ENCODE results near the gene FBXO28.

DNA sequence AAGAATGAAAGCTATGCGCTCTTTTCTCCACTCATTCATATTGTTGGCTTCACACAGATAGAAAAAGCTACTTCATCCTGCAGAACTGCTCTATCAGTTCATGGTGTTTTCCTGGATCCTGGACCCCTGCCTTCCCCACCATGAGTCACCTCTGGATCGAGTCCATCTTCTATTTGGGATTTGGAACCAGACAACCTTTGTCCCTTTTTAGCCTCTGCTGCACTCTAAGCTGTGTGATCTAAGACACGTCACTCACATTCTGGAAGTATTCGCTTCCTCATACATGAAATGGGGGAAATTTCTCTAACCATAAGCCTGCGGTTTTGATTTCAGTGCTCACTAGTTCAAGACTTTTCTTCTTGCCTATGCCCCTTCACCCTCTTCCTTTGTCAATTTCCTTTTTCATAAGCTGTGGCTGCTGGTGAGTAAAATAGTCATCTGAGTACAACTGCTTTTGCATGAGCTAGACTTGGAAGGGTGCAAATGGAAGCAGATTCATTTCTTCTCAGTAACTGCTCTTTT lies 55.0 kb downstream of the FBXO28 start:
- TF ChIP-seq, protein P1, sequence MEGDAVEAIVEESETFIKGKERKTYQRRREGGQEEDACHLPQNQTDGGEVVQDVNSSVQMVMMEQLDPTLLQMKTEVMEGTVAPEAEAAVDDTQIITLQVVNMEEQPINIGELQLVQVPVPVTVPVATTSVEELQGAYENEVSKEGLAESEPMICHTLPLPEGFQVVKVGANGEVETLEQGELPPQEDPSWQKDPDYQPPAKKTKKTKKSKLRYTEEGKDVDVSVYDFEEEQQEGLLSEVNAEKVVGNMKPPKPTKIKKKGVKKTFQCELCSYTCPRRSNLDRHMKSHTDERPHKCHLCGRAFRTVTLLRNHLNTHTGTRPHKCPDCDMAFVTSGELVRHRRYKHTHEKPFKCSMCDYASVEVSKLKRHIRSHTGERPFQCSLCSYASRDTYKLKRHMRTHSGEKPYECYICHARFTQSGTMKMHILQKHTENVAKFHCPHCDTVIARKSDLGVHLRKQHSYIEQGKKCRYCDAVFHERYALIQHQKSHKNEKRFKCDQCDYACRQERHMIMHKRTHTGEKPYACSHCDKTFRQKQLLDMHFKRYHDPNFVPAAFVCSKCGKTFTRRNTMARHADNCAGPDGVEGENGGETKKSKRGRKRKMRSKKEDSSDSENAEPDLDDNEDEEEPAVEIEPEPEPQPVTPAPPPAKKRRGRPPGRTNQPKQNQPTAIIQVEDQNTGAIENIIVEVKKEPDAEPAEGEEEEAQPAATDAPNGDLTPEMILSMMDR (IDR thresholded peaks at IDR 0.05) = no peak
- TF ChIP-seq POLR2A (IDR thresholded peaks at IDR 0.05) (no peak), POLR2AphosphoS5 (IDR thresholded peaks at IDR 0.05) (no peak)

All from prostate gland (tissue), 2 donors.